HS-5 (cell line): ENCODE data around the gene OR2V2.
"Not testable (repeated sequence)": the region's sequence is repeated elsewhere in the genome, so short reads cannot be mapped to it uniquely, and the experiment has no call there.

ENCODE experiments used
- DNase-seq: peaks from one replicate; pipeline ENCODE4 v3.0.0-alpha.2; 2012; ENCODE audit warnings: low read depth

The OR2V2 gene

DNA sequence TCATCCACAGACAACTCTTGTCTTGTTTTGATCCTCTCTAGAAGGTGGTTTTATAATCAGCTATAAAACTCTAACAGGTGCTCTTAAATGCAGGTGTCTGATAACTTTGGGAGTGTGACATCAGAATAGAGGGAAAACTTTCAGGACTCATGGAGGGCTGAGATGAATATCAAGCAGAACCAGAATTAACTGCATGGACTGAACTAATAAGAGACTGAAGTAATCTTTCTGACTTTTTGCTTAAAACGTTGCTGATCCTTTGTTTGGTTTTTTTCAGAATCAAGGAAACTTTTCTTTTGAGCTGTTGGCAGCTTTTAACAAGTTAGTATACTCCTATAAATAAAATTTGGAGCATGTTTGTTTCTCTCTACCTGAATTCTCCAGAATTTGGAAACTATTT is 2.3 kb upstream of the OR2V2 start:
- no peak for DNase-seq

DNA sequence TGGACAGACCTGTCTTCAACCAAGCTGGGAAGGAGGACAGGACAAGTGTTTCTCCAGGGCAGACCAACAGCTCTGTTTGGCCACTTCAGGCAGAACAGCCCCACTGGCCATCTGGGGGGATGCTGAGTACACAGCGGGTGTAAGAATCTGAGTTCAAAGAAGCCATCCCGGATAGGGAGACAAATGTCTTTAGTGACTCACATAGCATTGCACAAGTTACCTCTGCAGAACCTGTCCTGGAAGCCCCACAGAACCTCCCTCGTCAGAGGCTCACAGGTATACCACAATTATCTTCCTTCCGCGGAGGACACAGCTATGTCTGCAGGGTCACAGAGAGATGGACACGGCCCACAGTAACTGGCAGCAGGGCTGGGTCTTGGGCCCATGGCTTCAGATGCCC is 2.0 kb downstream of the OR2V2 start:
- no peak for DNase-seq

DNA sequence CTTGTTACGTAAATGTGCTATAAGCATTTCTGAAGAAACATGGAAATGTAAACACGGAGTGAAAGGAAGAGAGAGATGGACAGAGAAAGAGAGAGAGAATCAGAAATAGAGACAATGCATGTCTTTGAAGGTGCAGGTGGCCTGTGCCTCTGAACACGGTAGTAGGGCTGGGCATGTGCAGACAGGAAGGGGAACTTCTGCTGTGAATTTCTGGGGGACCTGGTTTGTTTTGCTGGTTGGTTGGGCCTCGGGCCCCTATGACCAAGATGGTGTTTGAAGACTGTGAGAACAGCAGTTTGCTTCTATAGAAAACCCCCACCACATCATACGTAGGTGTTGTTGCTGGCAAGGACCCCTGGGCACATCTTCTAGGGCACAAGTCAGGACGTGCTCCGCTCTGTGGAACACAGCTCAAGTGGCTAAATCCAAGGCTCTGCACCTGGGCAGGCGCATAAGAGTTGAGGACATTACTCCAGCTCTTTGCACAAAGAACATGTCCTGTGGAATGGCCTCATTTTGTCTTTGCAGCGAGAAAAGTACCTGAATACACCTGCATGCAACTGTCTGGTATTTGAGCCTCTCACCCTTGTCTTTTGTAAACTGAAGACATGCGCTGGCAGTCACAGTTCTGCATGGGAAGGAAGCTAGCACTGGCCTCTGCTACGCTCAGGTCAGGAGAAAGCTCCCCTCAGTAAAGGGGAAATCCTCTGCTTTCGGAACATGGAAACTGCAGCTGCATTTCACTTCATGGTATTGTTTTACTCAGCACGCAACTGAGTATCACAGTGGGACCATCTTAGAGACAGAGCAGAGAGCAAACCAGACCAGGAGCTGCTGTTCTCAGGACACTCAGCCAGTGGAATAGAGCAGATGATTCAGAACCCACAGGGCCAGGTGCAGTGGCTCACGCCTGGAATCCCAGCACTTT is 2.7 kb downstream of the OR2V2 start:
- no peak for DNase-seq

DNA sequence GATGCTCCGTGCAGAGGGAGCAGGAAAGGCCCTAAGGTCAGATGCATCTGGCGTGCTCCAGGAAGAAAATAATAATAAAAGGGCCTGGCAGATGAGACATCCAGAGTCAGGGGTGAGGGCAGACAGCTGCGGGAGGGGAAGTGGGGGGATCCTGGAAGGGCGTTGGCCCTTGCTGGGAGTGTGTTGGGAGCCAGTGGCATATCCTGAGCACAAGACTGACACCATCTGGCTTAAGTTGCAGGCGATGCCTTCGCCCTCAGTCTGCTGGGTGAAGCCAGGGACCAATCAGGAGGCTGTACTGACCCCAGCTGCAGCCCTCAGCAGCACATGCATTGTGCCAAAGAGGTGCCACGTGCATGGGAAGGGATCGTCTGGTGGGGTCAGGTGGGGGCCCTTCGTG is 3.8 kb downstream of the OR2V2 start:
- DNase-seq: no peak

DNA sequence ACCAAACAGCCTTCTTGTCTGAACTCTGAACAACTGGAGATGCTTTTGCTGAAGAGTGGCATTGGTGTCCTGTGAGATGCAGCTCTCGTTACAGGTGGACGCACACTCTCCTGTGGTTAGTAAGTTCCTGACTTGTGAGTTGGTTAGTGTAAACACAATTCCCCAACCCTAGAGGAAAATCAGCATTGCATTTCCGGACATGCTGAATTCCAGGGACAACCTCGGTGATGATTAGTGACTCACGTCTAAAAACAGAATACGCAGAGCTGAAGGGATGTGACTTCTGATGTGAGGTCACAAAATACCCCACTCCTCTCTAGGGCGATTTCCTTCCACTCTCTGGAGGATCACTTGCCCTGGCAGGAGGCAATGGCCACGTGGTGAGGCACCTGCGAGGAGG is 5.0 kb downstream of the OR2V2 start:
- DNase-seq: no peak

DNA sequence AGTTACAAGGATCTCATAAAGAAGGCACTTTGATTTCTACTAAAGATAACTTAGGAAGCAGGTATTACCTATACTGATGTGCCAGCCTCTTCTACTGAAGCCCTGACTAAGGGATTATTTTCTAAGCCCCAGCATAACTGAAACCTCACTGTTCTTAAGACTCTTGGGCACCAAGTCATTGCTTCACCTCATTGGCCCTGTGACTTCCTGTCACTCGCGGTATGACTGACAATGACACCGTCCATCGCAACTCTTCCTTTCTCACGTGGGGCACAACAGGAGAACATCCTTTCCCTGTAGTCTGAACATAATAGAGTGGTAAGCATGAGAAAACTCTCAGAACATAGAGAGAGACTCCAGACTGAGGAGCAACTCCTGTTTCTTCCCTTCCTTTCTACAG is 6.4 kb downstream of the OR2V2 start:
- no peak for DNase-seq

DNA sequence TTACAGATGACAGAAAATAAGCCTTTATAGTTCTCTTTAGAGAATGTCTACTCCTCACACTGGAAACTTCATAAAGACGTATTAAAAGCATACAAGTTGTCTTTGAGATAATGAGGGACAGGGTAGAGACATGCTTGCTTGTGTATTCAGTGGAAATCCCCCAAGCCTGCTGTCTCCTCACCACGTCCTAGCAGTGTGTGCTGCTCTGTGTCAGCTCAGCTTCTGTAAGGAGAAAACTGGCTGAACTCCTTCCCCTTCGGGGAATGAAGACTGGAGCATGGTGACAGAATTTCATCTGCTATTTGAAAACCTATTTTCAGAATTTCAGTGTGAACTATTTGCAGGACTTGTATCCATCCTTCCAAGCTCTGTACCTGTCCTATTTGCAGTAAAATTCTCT is 9.4 kb downstream of the OR2V2 start:
- no peak for DNase-seq

DNA sequence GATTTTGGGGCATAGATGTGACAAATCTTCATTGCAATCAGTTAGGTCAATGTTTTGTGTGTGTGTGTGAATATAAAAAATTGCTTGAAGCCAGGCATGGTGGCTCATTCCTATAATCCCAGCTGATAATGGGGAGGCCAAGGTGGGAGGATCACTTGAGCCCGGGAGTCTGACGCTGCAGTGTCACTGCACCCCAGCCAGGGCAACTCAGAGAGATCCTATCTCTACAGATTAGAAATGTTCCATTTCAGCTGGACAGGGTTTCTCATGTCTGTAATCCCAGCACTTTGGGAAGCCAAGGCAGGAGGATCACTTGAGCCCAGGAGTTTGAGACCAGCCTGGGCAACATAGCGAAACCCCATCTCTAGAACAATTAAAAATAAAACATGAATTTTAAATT is 11.5 kb downstream of the OR2V2 start:
- DNase-seq: no peak

DNA sequence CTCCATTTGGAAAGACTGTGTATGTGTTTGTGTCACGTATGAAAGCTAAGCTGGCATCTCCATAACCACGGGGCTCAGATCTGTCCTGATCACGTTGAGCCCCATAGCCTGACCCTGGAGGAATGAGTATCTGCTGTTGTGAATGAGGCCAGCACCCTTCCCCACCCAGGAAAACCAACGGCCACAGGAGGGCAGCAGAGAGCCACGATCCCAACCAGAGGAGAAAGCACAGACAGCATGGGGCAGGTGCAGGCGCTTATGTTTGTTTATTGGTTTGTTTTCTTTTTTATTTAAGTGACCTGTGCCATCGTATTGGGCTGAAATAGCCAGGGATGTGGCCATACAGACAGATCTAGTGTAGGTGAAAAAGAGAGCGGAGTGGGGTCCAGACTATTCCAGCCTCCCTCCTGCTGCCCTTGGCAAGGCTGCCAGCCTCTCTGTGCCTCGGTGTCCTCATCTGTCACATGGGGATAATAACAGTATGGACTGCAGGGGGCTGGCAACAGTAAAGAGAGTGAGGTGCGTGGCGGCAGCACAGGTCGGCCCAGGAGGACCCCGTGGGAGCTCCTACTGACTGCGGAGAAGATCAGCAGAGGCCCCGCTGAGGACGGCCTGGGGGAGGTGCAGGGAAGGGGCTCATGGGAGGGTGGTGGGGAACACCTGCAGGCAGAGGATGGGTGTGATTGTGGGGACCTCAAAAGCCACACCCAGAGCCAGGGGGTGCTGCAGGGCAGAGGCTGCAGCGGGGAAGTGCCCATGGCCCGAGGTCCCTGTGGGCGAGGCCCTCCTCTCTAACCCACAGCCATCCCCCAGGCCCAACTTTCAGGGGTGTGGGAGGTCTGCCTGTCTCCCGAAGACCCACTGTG is 12.1 kb downstream of the OR2V2 start:
- peak; percentile 61 for DNase-seq

DNA sequence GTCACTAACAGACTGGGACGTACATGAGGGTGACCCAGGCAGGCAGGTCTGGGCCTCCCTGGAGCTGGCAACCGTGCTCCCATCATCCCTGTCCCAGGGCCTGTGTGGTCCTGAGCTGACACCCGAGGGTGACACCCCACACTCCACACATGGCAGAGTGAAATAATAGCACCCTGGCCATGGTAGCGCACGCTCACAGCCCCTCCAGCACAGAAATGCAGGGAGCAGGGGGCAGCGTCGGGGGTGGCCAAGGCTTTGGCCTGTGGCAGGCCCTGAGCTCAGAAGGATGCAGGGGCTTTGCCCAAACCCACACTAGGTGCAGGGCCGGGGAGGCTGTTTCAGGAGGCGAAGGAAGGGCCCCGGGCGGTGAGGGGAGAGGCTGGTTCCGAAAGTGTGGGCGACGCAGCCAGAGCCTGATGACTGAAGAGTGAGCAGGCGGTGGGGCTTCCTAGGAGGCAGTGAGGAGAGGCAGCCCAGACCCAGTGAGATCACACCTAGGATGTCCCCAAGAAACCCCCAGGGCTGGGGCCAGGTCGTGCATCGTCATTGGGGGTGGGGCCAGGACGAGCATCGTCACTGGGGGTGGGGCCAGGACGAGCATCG is 12.9 kb downstream of the OR2V2 start:
- DNase-seq: no peak

DNA sequence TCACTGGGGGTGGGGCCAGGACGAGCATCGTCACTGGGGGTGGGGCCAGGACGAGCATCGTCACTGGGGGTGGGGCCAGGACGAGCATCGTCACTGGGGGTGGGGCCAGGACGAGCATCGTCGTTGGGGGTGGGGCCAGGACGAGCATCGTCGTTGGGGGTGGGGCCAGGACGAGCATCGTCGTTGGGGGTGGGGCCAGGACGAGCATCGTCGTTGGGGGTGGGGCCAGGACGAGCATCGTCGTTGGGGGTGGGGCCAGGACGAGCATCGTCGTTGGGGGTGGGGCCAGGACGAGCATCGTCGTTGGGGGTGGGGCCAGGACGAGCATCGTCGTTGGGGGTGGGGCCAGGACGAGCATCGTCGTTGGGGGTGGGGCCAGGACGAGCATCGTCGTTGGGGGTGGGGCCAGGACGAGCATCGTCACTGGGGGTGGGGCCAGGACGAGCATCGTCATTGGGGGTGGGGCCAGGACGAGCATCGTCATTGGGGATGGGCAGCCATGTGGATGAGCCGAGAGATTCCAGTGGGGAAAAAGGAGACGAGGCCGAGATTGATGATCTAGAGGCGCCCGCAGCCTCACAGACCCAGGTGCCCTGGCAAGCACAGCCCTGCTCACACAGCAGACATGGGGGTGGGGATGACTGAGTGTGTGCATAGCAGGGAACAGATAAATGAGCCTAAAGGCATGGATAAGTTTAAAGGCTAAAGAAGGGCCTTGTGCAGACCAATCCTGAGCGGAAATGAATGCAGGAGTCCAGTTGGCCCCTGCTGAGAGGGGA is 13.6 kb downstream of the OR2V2 start:
- not testable (repeated sequence) for DNase-seq

DNA sequence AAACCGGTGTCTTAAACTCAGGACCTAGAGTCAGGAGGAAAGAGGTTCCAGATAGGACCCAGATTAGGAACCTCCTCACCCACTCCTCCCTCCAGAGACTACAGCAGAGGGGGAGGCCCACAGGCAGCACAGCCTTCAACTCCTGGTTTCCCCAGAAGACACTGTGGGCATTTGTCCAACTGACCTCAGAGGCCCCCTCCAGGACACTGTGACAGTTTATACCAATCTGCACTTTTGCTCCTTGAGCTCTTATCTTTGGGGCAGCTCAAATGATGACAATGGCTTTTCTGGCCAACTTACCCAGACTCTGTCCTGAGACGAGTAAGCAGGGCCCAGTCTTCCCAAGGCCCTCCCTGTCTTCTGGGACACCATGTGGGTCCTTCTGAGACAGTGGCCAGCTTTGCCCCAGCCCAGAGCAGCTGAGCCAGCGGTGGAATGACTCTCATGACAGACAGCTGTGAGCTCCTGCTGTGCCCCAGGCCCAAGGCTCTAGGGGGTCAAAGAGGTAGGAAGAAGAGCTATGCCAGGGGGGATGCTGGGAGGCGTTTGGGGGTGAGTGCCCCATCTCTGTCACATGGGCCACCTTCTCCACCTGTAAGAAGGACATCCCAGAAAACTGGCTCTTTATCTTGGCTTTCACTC is 14.3 kb downstream of the OR2V2 start:
- no peak for DNase-seq

DNA sequence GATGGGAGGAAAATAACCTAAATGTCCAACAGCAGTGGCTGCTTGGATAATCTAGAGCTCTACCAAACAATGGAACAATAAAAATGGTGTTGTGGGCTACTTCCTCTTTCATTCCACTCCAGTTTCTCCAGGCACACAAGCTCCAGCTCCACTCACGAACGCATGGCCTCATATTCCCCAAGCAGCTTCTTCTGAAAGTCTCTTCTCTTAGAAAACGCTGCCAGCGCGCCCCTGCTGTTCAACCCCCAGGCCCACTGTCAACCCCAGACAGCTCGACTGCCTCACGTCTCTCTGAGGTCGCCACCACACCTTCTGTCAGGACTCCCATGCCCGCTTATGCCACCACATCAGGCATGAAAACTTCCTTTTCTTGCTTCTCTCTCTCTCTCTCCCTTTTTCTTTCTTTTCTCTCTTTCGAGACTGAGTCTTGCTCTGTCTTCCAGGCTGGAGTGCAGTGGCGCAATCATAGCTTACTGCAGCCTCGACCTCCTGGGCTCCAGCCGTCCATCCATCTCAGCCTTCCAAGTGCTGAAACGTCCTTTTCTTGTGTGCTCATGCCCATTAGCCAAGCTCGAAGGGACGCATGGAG is 16.2 kb downstream of the OR2V2 start:
- DNase-seq: no peak

DNA sequence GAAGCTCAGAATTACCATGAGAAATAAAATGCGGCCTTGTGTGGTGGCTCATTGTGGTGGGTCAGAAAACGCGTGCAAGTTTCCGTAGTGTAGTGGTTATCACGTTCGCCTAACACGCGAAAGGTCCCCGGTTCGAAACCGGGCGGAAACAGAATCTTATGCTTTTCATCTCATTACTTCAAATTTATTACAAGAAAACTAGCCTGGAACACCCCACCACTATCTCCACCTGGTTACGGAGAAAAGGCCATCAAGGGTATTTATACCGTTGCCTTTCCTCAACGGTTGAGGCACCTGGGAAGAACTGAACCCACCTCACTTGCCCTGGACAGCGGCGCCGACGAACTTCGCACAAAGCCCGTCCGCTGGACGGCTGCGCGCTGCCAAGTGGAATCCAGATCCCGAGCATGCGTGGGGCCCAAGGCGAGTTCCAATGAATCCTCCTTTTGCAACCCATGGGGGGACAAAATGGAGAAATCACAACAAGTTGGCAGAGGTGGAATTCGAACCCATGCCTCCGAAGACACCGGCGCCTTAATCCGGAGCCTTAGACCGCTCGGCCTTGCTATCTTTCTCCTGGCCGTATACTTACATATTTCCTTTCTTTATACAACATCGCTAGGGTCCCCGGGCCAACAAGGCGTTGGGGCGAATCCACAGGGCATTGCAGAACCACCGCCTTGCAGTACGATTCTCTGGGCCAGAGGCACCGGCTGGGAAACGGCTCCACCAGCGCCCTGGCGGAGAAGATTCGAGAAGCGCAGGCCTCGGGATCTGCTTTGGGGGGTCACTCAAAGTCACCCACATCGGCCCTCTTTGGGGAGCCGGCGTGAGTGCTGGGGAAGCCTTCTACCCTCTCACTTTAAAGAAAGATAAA is 16.9 kb downstream of the OR2V2 start:
- DNase-seq: no peak

DNA sequence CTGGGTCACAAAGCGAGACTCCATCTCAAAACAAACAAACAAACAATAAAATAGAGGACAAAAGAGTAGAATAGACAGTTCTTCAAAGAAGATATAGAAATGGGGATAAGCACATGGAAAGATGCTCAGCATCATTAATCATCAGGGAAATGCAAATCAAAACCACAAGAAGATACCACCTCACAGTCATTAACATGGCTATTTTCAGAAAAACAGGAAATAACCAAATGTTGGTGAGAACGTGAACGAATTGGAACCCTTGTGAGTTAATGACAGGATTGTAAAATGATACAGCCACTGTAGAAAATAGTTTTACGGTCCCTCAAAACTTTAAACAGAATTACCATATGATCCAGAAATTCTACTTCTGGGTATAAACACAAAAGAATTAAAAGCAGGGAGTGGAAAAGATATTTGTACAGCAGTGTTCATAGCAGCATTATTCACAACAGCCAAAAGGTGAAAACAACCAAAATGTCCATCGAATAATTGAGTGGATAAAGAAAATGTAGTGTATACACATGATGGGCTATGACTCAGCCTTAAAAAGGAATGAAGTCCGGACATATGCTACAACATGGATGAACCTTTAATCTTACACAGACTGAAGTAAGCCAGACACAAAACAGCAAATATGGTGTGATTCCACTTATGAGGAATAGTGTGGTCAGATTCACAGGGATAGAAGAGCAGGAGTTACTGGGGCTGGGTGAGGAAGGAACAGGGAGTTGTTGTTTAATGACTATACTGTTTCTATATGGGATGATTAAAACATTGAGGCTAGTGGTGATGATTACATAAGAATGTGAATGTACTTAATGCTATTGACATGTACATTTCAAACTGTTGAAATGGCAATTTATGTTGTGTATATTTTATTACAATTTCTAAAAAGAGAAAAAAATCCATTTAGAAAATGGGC is 19.7 kb downstream of the OR2V2 start:
- DNase-seq: no peak

DNA sequence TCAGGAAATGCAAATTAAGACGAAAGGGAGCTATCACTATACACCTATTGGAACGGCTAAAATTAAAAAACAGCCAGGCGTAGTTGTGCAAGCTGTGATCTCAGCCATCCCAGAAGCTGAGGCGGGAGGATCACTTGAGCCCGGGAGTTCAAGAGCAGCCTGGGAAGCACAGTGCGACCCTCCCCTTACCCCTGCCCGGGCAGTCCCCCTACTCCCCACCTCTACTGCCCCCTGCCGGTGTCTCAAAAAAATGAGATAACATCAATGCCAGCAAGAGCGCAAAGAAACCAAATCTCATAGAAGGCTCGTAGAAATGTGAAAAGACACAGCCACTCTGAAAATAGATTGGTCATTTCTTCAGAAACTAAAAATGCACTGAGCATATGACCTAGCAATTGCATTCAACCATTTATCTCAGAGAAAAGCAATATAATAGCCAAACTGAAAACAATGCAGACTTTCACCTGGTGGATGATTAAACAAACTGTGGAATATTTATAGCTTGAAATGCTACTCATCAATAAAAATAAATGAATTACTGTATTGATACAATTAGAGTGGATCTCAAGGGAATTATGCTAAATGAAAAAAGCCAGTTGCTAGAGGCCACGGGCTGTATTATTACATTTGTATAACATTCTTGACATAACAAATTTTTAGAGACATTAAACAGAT is 20.6 kb downstream of the OR2V2 start:
- DNase-seq: no peak

DNA sequence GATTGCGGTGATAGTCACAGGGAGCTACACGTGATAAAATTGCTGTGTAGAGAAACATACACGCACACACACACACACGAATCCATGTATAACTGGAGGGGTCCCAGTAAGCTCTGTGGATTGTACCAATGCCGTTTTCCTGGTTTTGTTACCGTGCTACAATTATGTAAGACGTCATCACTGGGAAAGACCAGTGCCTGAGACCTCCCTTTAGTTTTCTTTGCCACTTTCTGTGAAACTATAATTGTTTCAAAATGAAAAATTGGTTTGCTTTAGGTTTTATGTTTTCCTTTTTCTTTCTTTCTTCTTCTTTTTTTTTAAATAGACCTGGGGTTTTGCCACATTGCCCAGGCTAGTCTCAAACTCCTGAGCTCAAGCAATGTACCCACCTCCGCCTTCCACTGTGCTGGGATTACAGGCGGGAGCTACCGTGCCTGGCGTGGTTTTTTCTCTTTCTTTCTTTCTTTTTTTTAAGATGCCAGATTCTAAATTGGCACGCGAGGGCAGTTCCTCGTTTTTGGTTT is 21.3 kb downstream of the OR2V2 start:
- DNase-seq: no peak
